ENCODE results near the gene ARF6. TPM values are rescaled to one million over a fixed set of nuclear protein-coding genes. Genes with fewer than 3 reads are reported as not detected.

The ARF6 gene
- total RNA-seq, 4 donors from 2014 or later: 20.7 to 40.0 (median 30.8) TPM

GRCh38 chr14:49880267-49881064, 12.4 kb upstream of the ARF6 start:
- no peaks in the 10 kb centered on the region for H3K27me3 ChIP-seq
- in situ Hi-C loops (cut with MboI; ENCODE audit: low sequenced_read_pairs in 4 of 4): loop anchor here in 1 of 4 donors (10.0 kb wide), 1 partner anchor 214 kb away; no protein-coding TSS in a partner anchor
- ATAC-seq (no peak), DNase-seq (no peak)
- H3K9me3 ChIP-seq: no peaks in the 10 kb centered on the region
- no peaks in the 10 kb centered on the region for H3K4me1 ChIP-seq
- no peaks in the 10 kb centered on the region for H3K36me3 ChIP-seq
- no peak overlapping the region for H3K27ac ChIP-seq
- intact Hi-C loops (cut with DNase I; ENCODE audit: low total_unique reads): no loop called here
- no peak for TF ChIP-seq POLR2A (IDR thresholded peaks at IDR 0.05)
- H3K4me3 ChIP-seq: no peak overlapping the region

- Histone ChIP-seq H3K4me3 (no peak overlapping the region), H3K9me3 (no peaks in the 10 kb centered on the region), H3K27me3 (no peaks in the 10 kb centered on the region), H3K36me3 (no peaks in the 10 kb centered on the region), H3K27ac (no peak overlapping the region), H3K4me1 (no peaks in the 10 kb centered on the region)
- no peak for DNase-seq
- ATAC-seq: no peak
- in situ Hi-C loops (cut with MboI; ENCODE audit: low sequenced_read_pairs in 4 of 4): loop anchor here in 1 of 4 donors (10.0 kb wide), 1 partner anchor 213 kb away; no protein-coding TSS in a partner anchor
- intact Hi-C loops (cut with DNase I; ENCODE audit: low total_unique reads): no loop called here
- TF ChIP-seq POLR2A (IDR thresholded peaks at IDR 0.05): no peak
- TF ChIP-seq CTCF (IDR thresholded peaks at IDR 0.05 in 4 of 5, conservative IDR thresholded peaks at IDR 0.05 in 1 of 5): no peak
Measured at GRCh38 chr14:49881350-49882001, 11.4 kb upstream of the ARF6 start.

DNA sequence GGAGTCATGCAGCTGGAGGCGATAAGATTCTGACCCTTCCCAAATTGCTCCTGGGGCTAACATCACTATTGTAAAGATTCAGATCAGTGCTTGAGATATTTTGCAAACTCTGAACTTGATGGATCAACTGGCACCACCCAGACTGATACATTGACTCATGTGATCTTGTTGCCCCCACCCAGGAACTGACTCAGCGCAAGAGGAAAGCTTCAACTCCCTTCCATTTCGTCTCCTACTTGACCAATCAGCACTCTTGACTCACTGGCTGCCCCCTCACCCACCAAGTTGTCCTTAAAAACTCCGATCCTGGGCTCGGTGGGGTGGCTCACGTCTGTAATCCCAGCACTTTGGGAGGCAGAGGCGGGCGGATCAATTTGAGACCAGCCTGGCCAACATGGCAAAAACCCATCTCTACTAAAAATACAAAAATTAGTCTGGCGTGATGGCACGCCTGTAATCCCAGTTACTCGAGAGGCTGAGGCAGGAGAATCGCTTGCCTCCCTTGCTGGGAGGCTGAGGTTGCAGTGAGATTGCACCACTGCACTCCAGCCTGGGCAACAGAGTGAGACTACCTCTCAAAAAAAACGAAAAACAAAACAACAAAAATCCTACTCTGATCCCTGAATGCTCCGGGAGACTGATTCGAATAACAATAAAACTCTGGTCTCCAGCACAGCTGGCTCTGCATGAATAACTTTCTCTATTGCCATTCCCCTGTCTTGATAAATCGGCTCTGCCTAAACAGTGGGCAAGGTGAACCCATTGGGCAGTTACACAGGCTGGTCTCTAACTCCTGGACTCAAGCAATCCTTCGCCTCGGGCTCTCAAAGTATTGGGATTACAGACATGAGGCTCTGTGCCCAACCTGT, 9.8 kb upstream of the ARF6 start:
- Histone ChIP-seq H3K9me3 (no peaks in the 10 kb centered on the region), H3K27ac (no peak overlapping the region), H3K36me3 (no peaks in the 10 kb centered on the region), H3K4me3 (no peak overlapping the region), H3K4me1 (no peaks in the 10 kb centered on the region), H3K27me3 (no peaks in the 10 kb centered on the region)
- in situ Hi-C loops (cut with MboI; ENCODE audit: low sequenced_read_pairs in 4 of 4) (loop anchor here in 1 of 4 donors (10.0 kb wide), 1 partner anchor 212 kb away; no protein-coding TSS in a partner anchor), intact Hi-C loops (cut with DNase I; ENCODE audit: low total_unique reads) (no loop called here)
- ATAC-seq: no peak
- DNase-seq: no peak
- TF ChIP-seq CTCF (IDR thresholded peaks at IDR 0.05 in 4 of 5, conservative IDR thresholded peaks at IDR 0.05 in 1 of 5): no peak
- no peak for TF ChIP-seq POLR2A (IDR thresholded peaks at IDR 0.05)

- H3K27me3 ChIP-seq: no peaks in the 10 kb centered on the region
- no peak overlapping the region for H3K27ac ChIP-seq
- no peaks in the 10 kb centered on the region for H3K36me3 ChIP-seq
- intact Hi-C loops (cut with DNase I; ENCODE audit: low total_unique reads): no loop called here
- H3K4me3 ChIP-seq: no peak overlapping the region
- no peaks in the 10 kb centered on the region for H3K9me3 ChIP-seq
- in situ Hi-C loops (cut with MboI; ENCODE audit: low sequenced_read_pairs in 4 of 4): loop anchor here in 1 of 4 donors (10.0 kb wide), 1 partner anchor 208 kb away; no protein-coding TSS in a partner anchor
- peaks cover 0 to 1% of the 10 kb centered on the region in 2 donors for H3K4me1 ChIP-seq
- no peak for DNase-seq
- no peak for ATAC-seq
- TF ChIP-seq CTCF (IDR thresholded peaks at IDR 0.05 in 4 of 5, conservative IDR thresholded peaks at IDR 0.05 in 1 of 5) (no peak), POLR2A (IDR thresholded peaks at IDR 0.05) (no peak)
Measured at GRCh38 chr14:49886523-49886922, 6.4 kb upstream of the ARF6 start.

Data from gastrocnemius medialis (tissue), 4 donors.